ENCODE data around the gene ITGAD.

Gene ITGAD

GRCh38 chr16:31401436-31401835 is 8.3 kb downstream of the ITGAD start:
- Histone ChIP-seq H3K4me3 (ENCODE audit: low read depth in 1 of 2, low read length in 2 of 2) (no peak overlapping the region), H3K27me3 (ENCODE audit: insufficient read depth, low read length, poor library complexity) (no peaks in the 10 kb centered on the region), H3K9me3 (ENCODE audit: insufficient read depth, low read length, severe bottlenecking) (no peaks in the 10 kb centered on the region), H3K4me1 (ENCODE audit: insufficient read depth, low read length) (no peaks in the 10 kb centered on the region), H2AFZ (ENCODE audit: low read depth, low read length) (no peak overlapping the region), H3K79me2 (ENCODE audit: insufficient read depth, low read length) (no peaks in the 10 kb centered on the region), H3K27ac (ENCODE audit: low read length) (no peak overlapping the region), H3K4me2 (ENCODE audit: insufficient read depth, low read length) (no peak overlapping the region), H3K9ac (ENCODE audit: low read depth, low read length) (no peak overlapping the region), H4K20me1 (ENCODE audit: insufficient read depth, low read length) (no peaks in the 10 kb centered on the region), H3K36me3 (ENCODE audit: insufficient read depth, low read length) (no peaks in the 10 kb centered on the region)
- TF ChIP-seq, protein P1, sequence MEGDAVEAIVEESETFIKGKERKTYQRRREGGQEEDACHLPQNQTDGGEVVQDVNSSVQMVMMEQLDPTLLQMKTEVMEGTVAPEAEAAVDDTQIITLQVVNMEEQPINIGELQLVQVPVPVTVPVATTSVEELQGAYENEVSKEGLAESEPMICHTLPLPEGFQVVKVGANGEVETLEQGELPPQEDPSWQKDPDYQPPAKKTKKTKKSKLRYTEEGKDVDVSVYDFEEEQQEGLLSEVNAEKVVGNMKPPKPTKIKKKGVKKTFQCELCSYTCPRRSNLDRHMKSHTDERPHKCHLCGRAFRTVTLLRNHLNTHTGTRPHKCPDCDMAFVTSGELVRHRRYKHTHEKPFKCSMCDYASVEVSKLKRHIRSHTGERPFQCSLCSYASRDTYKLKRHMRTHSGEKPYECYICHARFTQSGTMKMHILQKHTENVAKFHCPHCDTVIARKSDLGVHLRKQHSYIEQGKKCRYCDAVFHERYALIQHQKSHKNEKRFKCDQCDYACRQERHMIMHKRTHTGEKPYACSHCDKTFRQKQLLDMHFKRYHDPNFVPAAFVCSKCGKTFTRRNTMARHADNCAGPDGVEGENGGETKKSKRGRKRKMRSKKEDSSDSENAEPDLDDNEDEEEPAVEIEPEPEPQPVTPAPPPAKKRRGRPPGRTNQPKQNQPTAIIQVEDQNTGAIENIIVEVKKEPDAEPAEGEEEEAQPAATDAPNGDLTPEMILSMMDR (IDR thresholded peaks at IDR 0.05; ENCODE audit: borderline replicate concordance, extremely low read depth, low read length, poor library complexity, severe bottlenecking), result no peak
- no peak for TF ChIP-seq EZH2 (IDR thresholded peaks at IDR 0.05; ENCODE audit: borderline replicate concordance, low read depth, low read length, severe bottlenecking)
- ATAC-seq (ENCODE audit: insufficient read depth, low read depth), result no peak
- DNase-seq, result no peak

- H3K4me2 ChIP-seq (ENCODE audit: insufficient read depth, low read length), result no peak overlapping the region
- H3K79me2 ChIP-seq (ENCODE audit: insufficient read depth, low read length), result no peaks in the 10 kb centered on the region
- no peaks in the 10 kb centered on the region for H3K27me3 ChIP-seq (ENCODE audit: insufficient read depth, low read length, poor library complexity)
- no peak overlapping the region for H3K9ac ChIP-seq (ENCODE audit: low read depth, low read length)
- H3K9me3 ChIP-seq (ENCODE audit: insufficient read depth, low read length, severe bottlenecking), result no peaks in the 10 kb centered on the region
- ATAC-seq (ENCODE audit: insufficient read depth, low read depth) (no peak), DNase-seq (no peak)
- H3K4me1 ChIP-seq (ENCODE audit: insufficient read depth, low read length), result no peaks in the 10 kb centered on the region
- H3K36me3 ChIP-seq (ENCODE audit: insufficient read depth, low read length), result no peaks in the 10 kb centered on the region
- TF ChIP-seq EZH2 (IDR thresholded peaks at IDR 0.05; ENCODE audit: borderline replicate concordance, low read depth, low read length, severe bottlenecking), result no peak
- no peaks in the 10 kb centered on the region for H4K20me1 ChIP-seq (ENCODE audit: insufficient read depth, low read length)
- no peak overlapping the region for H3K27ac ChIP-seq (ENCODE audit: low read length)
- H2AFZ ChIP-seq (ENCODE audit: low read depth, low read length), result no peak overlapping the region
- H3K4me3 ChIP-seq (ENCODE audit: low read depth in 1 of 2, low read length in 2 of 2), result no peak overlapping the region
Measured at GRCh38 chr16:31402687-31403086, 9.6 kb downstream of the ITGAD start.

DNA sequence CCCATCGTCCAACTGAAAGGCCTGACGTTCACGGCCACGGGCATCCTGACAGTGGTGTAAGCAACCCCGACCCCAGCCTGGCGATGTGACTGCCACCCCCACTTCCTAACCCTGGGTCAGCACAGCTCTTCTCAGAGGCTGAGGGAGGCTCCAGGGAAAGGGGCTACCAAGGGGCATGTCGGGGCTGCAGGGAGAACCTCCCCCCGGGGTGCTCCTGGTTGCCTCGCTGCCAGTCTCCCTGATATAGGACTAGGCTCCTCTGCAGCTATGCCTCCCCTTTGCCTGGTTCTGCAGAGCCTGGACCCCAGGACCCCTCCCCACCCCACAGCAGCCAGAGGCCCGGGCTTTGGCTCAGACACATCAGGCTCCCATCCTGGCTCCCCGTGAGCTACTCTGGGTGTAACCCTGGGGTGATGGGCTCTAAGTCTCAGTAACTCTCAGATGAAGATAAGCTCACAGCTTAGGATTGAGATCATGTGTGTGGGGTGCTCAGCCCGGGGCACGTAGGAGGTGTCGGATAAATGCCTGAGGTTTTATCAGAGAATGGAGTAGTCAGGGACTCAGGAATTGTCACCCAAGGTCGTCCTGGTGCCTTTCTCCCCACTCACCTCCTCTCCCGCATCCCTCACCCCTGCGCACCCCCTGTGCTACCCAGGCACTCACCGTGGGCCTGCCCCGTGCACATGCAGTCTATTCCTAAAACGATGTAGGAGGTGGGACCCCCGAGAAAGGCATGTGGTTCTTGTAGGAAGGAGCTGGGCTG is 10.6 kb downstream of the ITGAD start:
- no peak overlapping the region for H3K9ac ChIP-seq (ENCODE audit: low read depth, low read length)
- no peak overlapping the region for H3K27ac ChIP-seq (ENCODE audit: low read length)
- no peak overlapping the region for H3K4me3 ChIP-seq (ENCODE audit: low read depth in 1 of 2, low read length in 2 of 2)
- H2AFZ ChIP-seq (ENCODE audit: low read depth, low read length), result no peak overlapping the region
- H3K9me3 ChIP-seq (ENCODE audit: insufficient read depth, low read length, severe bottlenecking), result no peaks in the 10 kb centered on the region
- DNase-seq (no peak), ATAC-seq (ENCODE audit: insufficient read depth, low read depth) (no peak)
- no peaks in the 10 kb centered on the region for H3K36me3 ChIP-seq (ENCODE audit: insufficient read depth, low read length)
- no peak for TF ChIP-seq EZH2 (IDR thresholded peaks at IDR 0.05; ENCODE audit: borderline replicate concordance, low read depth, low read length, severe bottlenecking)
- no peaks in the 10 kb centered on the region for H3K4me1 ChIP-seq (ENCODE audit: insufficient read depth, low read length)
- H3K4me2 ChIP-seq (ENCODE audit: insufficient read depth, low read length), result no peak overlapping the region
- no peaks in the 10 kb centered on the region for H3K27me3 ChIP-seq (ENCODE audit: insufficient read depth, low read length, poor library complexity)
- H4K20me1 ChIP-seq (ENCODE audit: insufficient read depth, low read length), result no peaks in the 10 kb centered on the region
- no peaks in the 10 kb centered on the region for H3K79me2 ChIP-seq (ENCODE audit: insufficient read depth, low read length)

GRCh38 chr16:31404353-31405064 is 11.4 kb downstream of the ITGAD start:
- Histone ChIP-seq H3K9ac (ENCODE audit: low read depth, low read length) (no peak overlapping the region), H3K36me3 (ENCODE audit: insufficient read depth, low read length) (no peaks in the 10 kb centered on the region), H3K27me3 (ENCODE audit: insufficient read depth, low read length, poor library complexity) (no peaks in the 10 kb centered on the region), H3K9me3 (ENCODE audit: insufficient read depth, low read length, severe bottlenecking) (no peaks in the 10 kb centered on the region), H3K4me3 (ENCODE audit: low read depth in 1 of 2, low read length in 2 of 2) (no peak overlapping the region), H3K4me2 (ENCODE audit: insufficient read depth, low read length) (no peak overlapping the region), H2AFZ (ENCODE audit: low read depth, low read length) (no peak overlapping the region), H4K20me1 (ENCODE audit: insufficient read depth, low read length) (no peaks in the 10 kb centered on the region), H3K79me2 (ENCODE audit: insufficient read depth, low read length) (no peaks in the 10 kb centered on the region), H3K4me1 (ENCODE audit: insufficient read depth, low read length) (no peaks in the 10 kb centered on the region), H3K27ac (ENCODE audit: low read length) (no peak overlapping the region)
- TF ChIP-seq EZH2 (IDR thresholded peaks at IDR 0.05; ENCODE audit: borderline replicate concordance, low read depth, low read length, severe bottlenecking), result no peak
- TF ChIP-seq, protein P1 (IDR thresholded peaks at IDR 0.05; ENCODE audit: borderline replicate concordance, extremely low read depth, low read length, poor library complexity, severe bottlenecking), result no peak
- ATAC-seq (ENCODE audit: insufficient read depth, low read depth) (no peak), DNase-seq (no peak)
